ENCODE results near the gene ANKRD1. TPM values are rescaled to one million over a fixed set of nuclear protein-coding genes. Genes with fewer than 3 reads are reported as not detected.

The ANKRD1 gene
- total RNA-seq, 1 experiment from 2014 or later, result 0.65 TPM

DNA sequence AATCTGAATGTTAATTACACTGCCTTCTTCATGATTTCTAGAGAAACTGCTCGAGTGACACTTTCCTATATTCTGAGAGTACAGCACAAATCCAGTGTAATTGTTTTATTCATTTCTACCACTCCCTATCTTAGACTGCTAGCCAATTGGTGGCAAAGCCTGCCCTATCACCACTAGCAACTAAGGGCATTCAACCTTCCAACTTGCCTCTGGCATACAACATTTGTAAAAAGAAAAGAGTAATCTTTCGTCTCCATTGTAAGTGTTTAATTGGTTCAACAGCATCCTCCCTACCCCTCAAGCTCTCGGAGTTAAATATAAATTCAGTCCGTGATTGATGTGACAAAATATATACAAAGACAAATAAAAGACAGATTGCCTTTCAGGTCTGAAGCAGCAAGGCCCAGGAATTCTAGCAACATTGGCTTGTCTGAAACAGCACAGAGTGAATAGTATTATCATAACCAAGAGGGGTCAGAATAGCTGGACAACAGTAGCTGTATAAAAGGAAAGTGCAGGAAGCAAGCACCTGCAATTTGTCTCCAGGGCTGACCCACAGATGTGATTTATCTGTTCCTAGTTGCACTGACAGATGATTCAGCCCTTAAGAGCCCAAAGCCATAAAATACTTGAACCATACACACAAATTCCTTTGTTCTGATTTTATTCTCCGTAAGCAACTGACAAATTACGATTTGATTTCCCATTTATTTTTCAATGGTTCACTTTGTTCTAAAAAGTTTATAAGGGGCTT, 47.6 kb upstream of the ANKRD1 start:
- ChIA-PET CTCF (interaction anchor here (0.7 to 4.1 kb wide), 3 partner anchors 57 to 193 kb away, joined by 3 to 17 read pairs (median 3); no protein-coding TSS in a partner anchor), POLR2A (interaction anchor here (0.6 to 1.9 kb wide), 6 partner anchors 13 to 646 kb away, joined by 3 to 13 read pairs (median 3); no protein-coding TSS in a partner anchor)
- no peaks in the 10 kb centered on the region for H3K27me3 Mint-ChIP-seq (ENCODE audit: insufficient read depth, unreplicated experiment)
- TF ChIP-seq, protein P1, sequence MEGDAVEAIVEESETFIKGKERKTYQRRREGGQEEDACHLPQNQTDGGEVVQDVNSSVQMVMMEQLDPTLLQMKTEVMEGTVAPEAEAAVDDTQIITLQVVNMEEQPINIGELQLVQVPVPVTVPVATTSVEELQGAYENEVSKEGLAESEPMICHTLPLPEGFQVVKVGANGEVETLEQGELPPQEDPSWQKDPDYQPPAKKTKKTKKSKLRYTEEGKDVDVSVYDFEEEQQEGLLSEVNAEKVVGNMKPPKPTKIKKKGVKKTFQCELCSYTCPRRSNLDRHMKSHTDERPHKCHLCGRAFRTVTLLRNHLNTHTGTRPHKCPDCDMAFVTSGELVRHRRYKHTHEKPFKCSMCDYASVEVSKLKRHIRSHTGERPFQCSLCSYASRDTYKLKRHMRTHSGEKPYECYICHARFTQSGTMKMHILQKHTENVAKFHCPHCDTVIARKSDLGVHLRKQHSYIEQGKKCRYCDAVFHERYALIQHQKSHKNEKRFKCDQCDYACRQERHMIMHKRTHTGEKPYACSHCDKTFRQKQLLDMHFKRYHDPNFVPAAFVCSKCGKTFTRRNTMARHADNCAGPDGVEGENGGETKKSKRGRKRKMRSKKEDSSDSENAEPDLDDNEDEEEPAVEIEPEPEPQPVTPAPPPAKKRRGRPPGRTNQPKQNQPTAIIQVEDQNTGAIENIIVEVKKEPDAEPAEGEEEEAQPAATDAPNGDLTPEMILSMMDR (IDR thresholded peaks at IDR 0.05; ENCODE audit: unreplicated experiment), result no peak
- no TSS peak for BruUV-seq (replicated peaks)
- peak; percentile 55 for DNase-seq (ENCODE audit: unreplicated experiment)
- H3K4me1 Mint-ChIP-seq (ENCODE audit: insufficient read depth, unreplicated experiment), result peaks cover 22% of the 10 kb centered on the region
- H3K36me3 Mint-ChIP-seq (ENCODE audit: insufficient read depth, unreplicated experiment), result no peaks in the 10 kb centered on the region
- intact Hi-C loops (cut with micrococcal nuclease), result loop anchor here (5.0 kb wide), 1 partner anchor 46 kb away; the partner anchor contains the start of gene ANKRD1
- H3K9me3 Mint-ChIP-seq (ENCODE audit: unreplicated experiment), result no peaks in the 10 kb centered on the region
- H3K4me3 Mint-ChIP-seq (ENCODE audit: unreplicated experiment), result no peak overlapping the region
- no peak overlapping the region for H3K27ac Mint-ChIP-seq (ENCODE audit: low read depth, unreplicated experiment)

DNA sequence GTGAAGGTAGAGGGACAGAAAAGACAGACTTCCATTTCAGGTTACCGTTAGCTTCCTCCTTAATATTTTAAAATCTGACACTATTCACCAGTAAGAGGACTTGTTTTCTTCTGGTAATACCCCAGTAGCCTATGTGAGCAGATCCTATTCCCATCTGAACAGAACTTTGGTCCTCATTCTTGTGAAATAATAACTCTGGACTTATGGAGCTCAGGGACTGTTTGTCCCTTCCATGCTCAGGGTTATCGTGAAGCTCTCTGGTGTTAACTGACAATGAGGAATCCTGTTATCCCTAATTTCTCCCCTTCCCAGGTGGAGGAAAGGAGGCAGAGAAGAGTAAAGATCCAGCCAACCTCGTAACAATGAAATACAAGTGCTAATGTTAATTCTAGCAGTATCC, 47.0 kb upstream of the ANKRD1 start:
- Mint-ChIP-seq H3K9me3 (ENCODE audit: unreplicated experiment) (no peaks in the 10 kb centered on the region), H3K27me3 (ENCODE audit: insufficient read depth, unreplicated experiment) (no peaks in the 10 kb centered on the region), H3K27ac (ENCODE audit: low read depth, unreplicated experiment) (no peak overlapping the region), H3K36me3 (ENCODE audit: insufficient read depth, unreplicated experiment) (no peaks in the 10 kb centered on the region), H3K4me1 (ENCODE audit: insufficient read depth, unreplicated experiment) (peaks cover 22% of the 10 kb centered on the region), H3K4me3 (ENCODE audit: unreplicated experiment) (no peak overlapping the region)
- no TSS peak for BruUV-seq (replicated peaks)
- intact Hi-C loops (cut with micrococcal nuclease), result loop anchor here (5.0 kb wide), 1 partner anchor 46 kb away; the partner anchor contains the start of gene ANKRD1
- DNase-seq (ENCODE audit: unreplicated experiment), result no peak
- CTCF ChIA-PET, result interaction anchor here (4.1 kb wide), 1 partner anchor 56 kb away, joined by 17 read pairs; no protein-coding TSS in a partner anchor
- POLR2A ChIA-PET, result interaction anchor here (0.6 to 1.5 kb wide), 3 partner anchors 56 to 441 kb away, joined by 3 to 7 read pairs (median 3); no protein-coding TSS in a partner anchor
- TF ChIP-seq, protein P1 (IDR thresholded peaks at IDR 0.05; ENCODE audit: unreplicated experiment), result no peak

DNA sequence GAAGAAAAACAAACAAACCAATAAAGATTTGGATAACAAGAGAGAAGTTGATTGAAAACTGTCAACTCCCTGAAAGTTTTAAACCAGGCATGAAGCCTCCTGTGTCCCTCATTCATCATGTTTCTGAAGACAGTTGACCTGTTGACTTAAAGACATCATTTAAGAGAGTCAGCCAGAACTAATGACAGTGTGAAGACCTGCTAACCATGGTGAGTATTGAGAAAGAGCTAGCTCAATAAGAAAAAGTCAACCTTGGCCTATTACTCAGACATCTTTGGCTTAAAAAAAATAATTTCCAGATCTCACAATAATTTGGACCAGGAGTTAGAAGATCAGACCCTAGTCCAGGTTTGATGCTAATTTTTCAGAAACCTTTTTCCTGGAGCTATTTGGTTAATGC, 45.3 kb upstream of the ANKRD1 start:
- Mint-ChIP-seq H3K4me3 (ENCODE audit: unreplicated experiment) (no peak overlapping the region), H3K36me3 (ENCODE audit: insufficient read depth, unreplicated experiment) (no peaks in the 10 kb centered on the region), H3K27ac (ENCODE audit: low read depth, unreplicated experiment) (no peak overlapping the region), H3K27me3 (ENCODE audit: insufficient read depth, unreplicated experiment) (no peaks in the 10 kb centered on the region), H3K9me3 (ENCODE audit: unreplicated experiment) (no peaks in the 10 kb centered on the region), H3K4me1 (ENCODE audit: insufficient read depth, unreplicated experiment) (peaks cover 24% of the 10 kb centered on the region)
- TF ChIP-seq, protein P1 (IDR thresholded peaks at IDR 0.05; ENCODE audit: unreplicated experiment), result no peak
- DNase-seq (ENCODE audit: unreplicated experiment), result no peak
- ChIA-PET POLR2A (interaction anchor here (0.5 to 0.6 kb wide), 3 partner anchors 27 to 183 kb away, joined by 3 to 4 read pairs (median 3); no protein-coding TSS in a partner anchor), CTCF (interaction anchor here (0.6 to 1.6 kb wide), 3 partner anchors 39 to 285 kb away, joined by 3 to 4 read pairs (median 3); no protein-coding TSS in a partner anchor)
- no TSS peak for BruUV-seq (replicated peaks)
- intact Hi-C loops (cut with micrococcal nuclease), result loop anchor here (5.0 kb wide), 1 partner anchor 44 kb away; the partner anchor contains the start of gene ANKRD1

DNA sequence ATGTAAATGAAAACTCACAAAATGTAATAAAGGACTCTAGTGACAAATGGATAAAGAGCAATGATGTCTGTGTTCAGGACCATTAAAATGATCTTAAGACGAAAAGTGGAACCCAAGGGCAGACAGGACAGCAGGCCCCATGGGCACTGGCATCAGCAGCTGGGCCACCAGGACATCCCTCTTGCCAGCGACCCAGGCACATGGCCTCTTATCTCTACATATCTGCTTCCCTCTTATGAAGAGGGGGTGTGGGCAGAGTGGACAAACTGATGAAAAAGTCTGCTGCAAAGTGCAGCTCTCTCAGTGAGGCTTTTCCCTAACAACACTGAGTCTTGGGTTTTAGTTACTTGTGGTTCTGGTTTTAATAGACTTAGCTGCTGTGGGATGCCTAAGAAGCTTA, 44.8 kb upstream of the ANKRD1 start:
- no peak overlapping the region for H3K27ac Mint-ChIP-seq (ENCODE audit: low read depth, unreplicated experiment)
- ChIA-PET CTCF (interaction anchor here (0.6 to 1.6 kb wide), 3 partner anchors 40 to 285 kb away, joined by 3 to 4 read pairs (median 3); no protein-coding TSS in a partner anchor), POLR2A (interaction anchor here (0.5 kb wide), 1 partner anchor 38 kb away, joined by 3 read pairs; no protein-coding TSS in a partner anchor)
- TF ChIP-seq, protein P1 (IDR thresholded peaks at IDR 0.05; ENCODE audit: unreplicated experiment), result no peak
- no TSS peak for BruUV-seq (replicated peaks)
- H3K4me3 Mint-ChIP-seq (ENCODE audit: unreplicated experiment), result no peak overlapping the region
- no peaks in the 10 kb centered on the region for H3K9me3 Mint-ChIP-seq (ENCODE audit: unreplicated experiment)
- H3K27me3 Mint-ChIP-seq (ENCODE audit: insufficient read depth, unreplicated experiment), result no peaks in the 10 kb centered on the region
- intact Hi-C loops (cut with micrococcal nuclease), result loop anchor here (5.0 kb wide), 1 partner anchor 43 kb away; the partner anchor contains the start of gene ANKRD1
- peaks cover 28% of the 10 kb centered on the region for H3K4me1 Mint-ChIP-seq (ENCODE audit: insufficient read depth, unreplicated experiment)
- no peaks in the 10 kb centered on the region for H3K36me3 Mint-ChIP-seq (ENCODE audit: insufficient read depth, unreplicated experiment)
- DNase-seq (ENCODE audit: unreplicated experiment), result no peak

All from MCF 10A (cell line).